ENCODE results near the gene TAS1R1. TPM values are rescaled to one million over a fixed set of nuclear protein-coding genes. Genes with fewer than 3 reads are reported as not detected.

The TAS1R1 gene
- total RNA-seq, 1 donor from 2014 or later, result not detected

- peaks cover 69% of the 10 kb centered on the region for H3K4me1 ChIP-seq
- H3K4me3 ChIP-seq, result no peak overlapping the region
- TF ChIP-seq POLR2A (IDR thresholded peaks at IDR 0.05) (no peak), CTCF (IDR thresholded peaks at IDR 0.05) (no peak), POLR2AphosphoS5 (IDR thresholded peaks at IDR 0.05; ENCODE audit: insufficient read depth in 1 of 2, low read depth in 1 of 2) (no peak)
- DNase-seq (ENCODE audit: extremely low spot score in 2 of 2), result no peak
- no peaks in the 10 kb centered on the region for H3K27me3 ChIP-seq
- peaks cover 0 to 23% of the 10 kb centered on the region in 2 donors for H3K36me3 ChIP-seq
- H3K27ac ChIP-seq, result no peak overlapping the region
- no peaks in the 10 kb centered on the region for H3K9me3 ChIP-seq
- intact Hi-C loops (cut with DNase I), result no loop called here
Measured at GRCh38 chr1:6585081-6585722, 30.1 kb downstream of the TAS1R1 start.

- Histone ChIP-seq H3K4me1 (peaks cover 65% of the 10 kb centered on the region), H3K27ac (no peak overlapping the region), H3K9me3 (no peaks in the 10 kb centered on the region), H3K36me3 (peaks cover 0 to 26% of the 10 kb centered on the region in 2 donors), H3K4me3 (no peak overlapping the region), H3K27me3 (no peaks in the 10 kb centered on the region)
- intact Hi-C loops (cut with DNase I), result no loop called here
- no peak for DNase-seq (ENCODE audit: extremely low spot score in 2 of 2)
- TF ChIP-seq POLR2A (IDR thresholded peaks at IDR 0.05), result no peak
Measured at GRCh38 chr1:6585841-6586240, 30.7 kb downstream of the TAS1R1 start.

- no peaks in the 10 kb centered on the region for H3K27me3 ChIP-seq
- peaks cover 0 to 32% of the 10 kb centered on the region in 2 donors for H3K36me3 ChIP-seq
- H3K4me1 ChIP-seq, result peaks cover 64% of the 10 kb centered on the region
- H3K9me3 ChIP-seq, result no peaks in the 10 kb centered on the region
- H3K4me3 ChIP-seq, result no peak overlapping the region
- H3K27ac ChIP-seq, result no peak overlapping the region
- TF ChIP-seq POLR2A (IDR thresholded peaks at IDR 0.05) (no peak), POLR2AphosphoS5 (IDR thresholded peaks at IDR 0.05; ENCODE audit: insufficient read depth in 1 of 2, low read depth in 1 of 2) (no peak), CTCF (IDR thresholded peaks at IDR 0.05) (no peak)
- intact Hi-C loops (cut with DNase I), result no loop called here
- DNase-seq (ENCODE audit: extremely low spot score in 2 of 2), result no peak
Measured at GRCh38 chr1:6586404-6586816, 31.3 kb downstream of the TAS1R1 start.

- Histone ChIP-seq H3K27ac (no peak overlapping the region), H3K4me1 (peaks cover 64% of the 10 kb centered on the region), H3K9me3 (no peaks in the 10 kb centered on the region), H3K4me3 (no peak overlapping the region), H3K36me3 (peaks cover 0 to 42% of the 10 kb centered on the region in 2 donors), H3K27me3 (no peaks in the 10 kb centered on the region)
- TF ChIP-seq POLR2A (IDR thresholded peaks at IDR 0.05) (no peak), CTCF (IDR thresholded peaks at IDR 0.05) (no peak), POLR2AphosphoS5 (IDR thresholded peaks at IDR 0.05; ENCODE audit: insufficient read depth in 1 of 2, low read depth in 1 of 2) (no peak)
- DNase-seq (ENCODE audit: extremely low spot score in 2 of 2), result peak in 1 of 2 donors; percentile 83
- intact Hi-C loops (cut with DNase I), result no loop called here
Measured at GRCh38 chr1:6587261-6588005, 32.3 kb downstream of the TAS1R1 start.

- H3K9me3 ChIP-seq, result no peaks in the 10 kb centered on the region
- intact Hi-C loops (cut with DNase I), result no loop called here
- peaks cover 67% of the 10 kb centered on the region for H3K4me1 ChIP-seq
- peaks cover 0 to 51% of the 10 kb centered on the region in 2 donors for H3K36me3 ChIP-seq
- no peak overlapping the region for H3K27ac ChIP-seq
- no peak overlapping the region for H3K4me3 ChIP-seq
- H3K27me3 ChIP-seq, result no peaks in the 10 kb centered on the region
- no peak for TF ChIP-seq POLR2A (IDR thresholded peaks at IDR 0.05)
- DNase-seq (ENCODE audit: extremely low spot score in 2 of 2), result peak in 1 of 2 donors; percentile 83
Measured at GRCh38 chr1:6588128-6588892, 33.2 kb downstream of the TAS1R1 start.
